A673 (cell line): Measurements from ENCODE around the gene KRTAP2-3. TPM values are rescaled to one million over a fixed set of nuclear protein-coding genes. Genes with fewer than 3 reads are reported as not detected.

Experiments
- BruUV-seq: library from RNA; stranded (reverse); fragments of 400-500 nt; replicated peaks from 2 replicates; lab custom pipeline; 2021; lab: Mats Ljungman, UMichigan
- CTCF ChIA-PET: fragments of 300-600 bp; sonication (Branson Sonifier 250); formaldehyde crosslinking; loops from one replicate; lab custom pipeline; 2022; ENCODE audit warnings: antibody characterized with exemption; lab: Charles Lee
- POLR2A ChIA-PET: fragments of 300-600 bp; sonication (Branson Sonifier 250); formaldehyde crosslinking; loops from one replicate; lab custom pipeline; 2022; ENCODE audit warnings: antibody characterized with exemption; ENCODE audit not compliant: low non-redundant PET; lab: Charles Lee
- DNase-seq: peaks from one replicate; pipeline ENCODE4 v3.0.0-alpha.2; 2015; ENCODE audit warnings: low spot score
- H3K27ac ChIP-seq: fragments of 200-600 bp; sonication (generic); 2 replicates; pipeline ENCODE4 v1.5.1; 2016; ENCODE audit warnings: mixed run types, low read depth, mild to moderate bottlenecking, mixed read lengths, antibody characterized with exemption, low read length; ENCODE audit not compliant: poor library complexity, severe bottlenecking
- H3K27me3 ChIP-seq: fragments of 200-600 bp; sonication (generic); replicated peaks from 2 replicates; pipeline ENCODE4 v1.6.1; 2017; ENCODE audit warnings: mixed run types, low read depth, mild to moderate bottlenecking, mixed read lengths, antibody characterized with exemption, low read length; ENCODE audit not compliant: insufficient read depth, poor library complexity
- H3K36me3 ChIP-seq: fragments of 200-600 bp; sonication (generic); 2 replicates; pipeline ENCODE4 v1.6.1; 2016; ENCODE audit warnings: mixed run types, mild to moderate bottlenecking, mixed read lengths, antibody characterized with exemption, low read length; ENCODE audit not compliant: insufficient read depth, poor library complexity, severe bottlenecking
- H3K4me1 ChIP-seq: fragments of 200-600 bp; sonication (generic); 2 replicates; pipeline ENCODE4 v1.6.1; 2017; ENCODE audit warnings: mixed run types, mild to moderate bottlenecking, mixed read lengths, antibody characterized with exemption, low read length; ENCODE audit not compliant: insufficient read depth, poor library complexity, severe bottlenecking
- H3K4me3 ChIP-seq: fragments of 200-600 bp; sonication (generic); 2 replicates; pipeline ENCODE4 v1.5.1; 2016; ENCODE audit warnings: low read depth, mixed run types, mild to moderate bottlenecking, mixed read lengths, low read length; ENCODE audit not compliant: poor library complexity, severe bottlenecking
- H3K9me3 ChIP-seq: fragments of 200-600 bp; sonication (generic); 2 replicates; pipeline ENCODE4 v1.6.1; 2016; ENCODE audit warnings: mixed run types, low read depth, mild to moderate bottlenecking, mixed read lengths, antibody characterized with exemption, low read length; ENCODE audit not compliant: poor library complexity, severe bottlenecking
- CTCF ChIP-seq: fragments of 300-800, 200-600 bp; sonication (generic); conservative IDR thresholded peaks from 2 replicates; pipeline ENCODE4 v1.5.1; 2017; ENCODE audit warnings: low read depth, mild to moderate bottlenecking, antibody characterized with exemption, low read length, moderate library complexity, mixed read lengths
- EZH2 ChIP-seq: fragments of 200-600 bp; sonication (generic); IDR thresholded peaks from 2 replicates; pipeline ENCODE4 v1.6.1; 2017; ENCODE audit warnings: borderline replicate concordance, low read depth, mild to moderate bottlenecking, mixed read lengths, antibody characterized with exemption, low read length; ENCODE audit not compliant: poor library complexity, severe bottlenecking
- intact Hi-C: fragments of 100-400 bp; cut with micrococcal nuclease; formaldehyde crosslinking; loops from one replicate; pipeline ENCODE4 v1.10.0; 2022; ENCODE audit not compliant: unreplicated experiment
- total RNA-seq: library from RNA; stranded (reverse); gene quantifications from 2 replicates; pipeline ENCODE4 v1.2.3, GENCODE V29; 2021

The KRTAP2-3 gene
- total RNA-seq, 1 experiment from 2014 or later: not detected

- no peaks in the 10 kb centered on the region for H3K9me3 ChIP-seq
- H3K27ac ChIP-seq: no peak within 1 kb of the TSS
- no peaks in the 10 kb centered on the region for H3K36me3 ChIP-seq
- ChIA-PET POLR2A (no interaction called here), CTCF (no interaction called here)
- BruUV-seq: no TSS peak
- no peak for DNase-seq
- no peak within 1 kb of the TSS for H3K4me3 ChIP-seq
- intact Hi-C loops: no loop called here
- no peaks in the 10 kb centered on the region for H3K4me1 ChIP-seq
- no peak for TF ChIP-seq EZH2
- no peak for TF ChIP-seq CTCF
- no peaks in the 10 kb centered on the region for H3K27me3 ChIP-seq
These were observed 30.2 kb downstream of the KRTAP2-3 start, which contains the start of gene KRTAP1-4 for GRCh38 chr17:41029633-41030245. TSS of gene KRTAP1-4 (minus strand) at chr17:41030195. CDS start at chr17:41030078, 117 bp downstream.

- ChIA-PET POLR2A (no interaction called here), CTCF (no interaction called here)
- H3K4me3 ChIP-seq: no peak within 1 kb of the TSS
- intact Hi-C loops: no loop called here
- no peak within 1 kb of the TSS for H3K27ac ChIP-seq
- BruUV-seq: no TSS peak
- no peaks in the 10 kb centered on the region for H3K36me3 ChIP-seq
- H3K27me3 ChIP-seq: no peaks in the 10 kb centered on the region
- no peak for DNase-seq
- no peaks in the 10 kb centered on the region for H3K9me3 ChIP-seq
- H3K4me1 ChIP-seq: no peaks in the 10 kb centered on the region
- TF ChIP-seq CTCF (no peak), EZH2 (no peak)
These were observed 33.0 kb downstream of the KRTAP2-3 start, which contains the start of gene KRTAP1-5 for GRCh38 chr17:41026715-41027471. TSS of gene KRTAP1-5 (minus strand) at chr17:41027208. CDS start at chr17:41027155, 53 bp downstream.

- Histone ChIP-seq H3K4me3 (no peak overlapping the region), H3K27me3 (no peaks in the 10 kb centered on the region), H3K27ac (no peak overlapping the region), H3K4me1 (no peaks in the 10 kb centered on the region), H3K9me3 (no peaks in the 10 kb centered on the region), H3K36me3 (no peaks in the 10 kb centered on the region)
- ChIA-PET CTCF (no interaction called here), POLR2A (no interaction called here)
- intact Hi-C loops: no loop called here
- no peak for DNase-seq
- BruUV-seq: no TSS peak
- no peak for TF ChIP-seq EZH2
- no peak for TF ChIP-seq CTCF
These were observed 35.2 kb downstream of the KRTAP2-3 start for GRCh38 chr17:41024697-41025096.
